Stomach (tissue), 4 donors: Measurements from ENCODE around the gene CDK15.

Source experiments
- POLR2A ChIP-seq, 4 donors: fragments of 450-650 bp; IDR thresholded peaks; one replicate each; pipeline ENCODE4 v1.6.1; 2016; ENCODE audit warnings: antibody characterized with exemption in 4 of 4, control low read depth in 2 of 4, mild to moderate bottlenecking in 1 of 4, moderate library complexity in 1 of 4
- TF ChIP-seq, protein P1 (sequence below), 7 experiments: fragments of 450-650 bp in 4 of 7; fragments of 200-600 bp in 3 of 7; sonication (generic) in 3 of 7; IDR thresholded peaks; one replicate each; pipeline ENCODE4 v1.5.1; 2016 to 2019; ENCODE audit warnings: antibody characterized with exemption in 7 of 7, control low read depth in 2 of 7, mild to moderate bottlenecking in 1 of 7

DNA sequence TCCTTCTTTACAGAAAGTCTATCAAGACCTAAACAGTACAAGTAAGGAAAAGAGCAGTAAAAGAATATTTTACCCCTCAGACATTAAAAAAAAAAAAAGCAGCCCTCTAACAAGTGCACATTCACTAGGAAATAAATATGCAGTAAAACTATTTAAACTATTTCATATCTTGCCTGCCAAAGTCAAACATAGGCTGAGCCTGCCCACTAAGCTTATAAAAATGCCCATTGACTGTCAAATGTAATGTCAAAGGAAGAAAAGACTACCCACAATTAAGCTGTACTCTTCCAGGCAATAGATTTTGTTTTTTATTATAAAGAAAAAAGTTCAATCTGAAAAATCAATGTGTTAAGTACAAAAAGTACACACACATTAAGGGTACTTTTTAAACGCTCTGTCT is 37.4 kb upstream of the CDK15 start:
- TF ChIP-seq POLR2A (IDR thresholded peaks at IDR 0.05) = no peak
- TF ChIP-seq, protein P1, sequence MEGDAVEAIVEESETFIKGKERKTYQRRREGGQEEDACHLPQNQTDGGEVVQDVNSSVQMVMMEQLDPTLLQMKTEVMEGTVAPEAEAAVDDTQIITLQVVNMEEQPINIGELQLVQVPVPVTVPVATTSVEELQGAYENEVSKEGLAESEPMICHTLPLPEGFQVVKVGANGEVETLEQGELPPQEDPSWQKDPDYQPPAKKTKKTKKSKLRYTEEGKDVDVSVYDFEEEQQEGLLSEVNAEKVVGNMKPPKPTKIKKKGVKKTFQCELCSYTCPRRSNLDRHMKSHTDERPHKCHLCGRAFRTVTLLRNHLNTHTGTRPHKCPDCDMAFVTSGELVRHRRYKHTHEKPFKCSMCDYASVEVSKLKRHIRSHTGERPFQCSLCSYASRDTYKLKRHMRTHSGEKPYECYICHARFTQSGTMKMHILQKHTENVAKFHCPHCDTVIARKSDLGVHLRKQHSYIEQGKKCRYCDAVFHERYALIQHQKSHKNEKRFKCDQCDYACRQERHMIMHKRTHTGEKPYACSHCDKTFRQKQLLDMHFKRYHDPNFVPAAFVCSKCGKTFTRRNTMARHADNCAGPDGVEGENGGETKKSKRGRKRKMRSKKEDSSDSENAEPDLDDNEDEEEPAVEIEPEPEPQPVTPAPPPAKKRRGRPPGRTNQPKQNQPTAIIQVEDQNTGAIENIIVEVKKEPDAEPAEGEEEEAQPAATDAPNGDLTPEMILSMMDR (IDR thresholded peaks at IDR 0.05) = no peak
